GDM1 (cell line): ENCODE data around the gene E2F1.
"Not testable (repeated sequence)": the region's sequence is repeated elsewhere in the genome, so short reads cannot be mapped to it uniquely, and the experiment has no call there.

ENCODE experiments used
- DNase-seq: peaks from one replicate; lab custom pipeline; 2025; lab: John Stamatoyannopoulos, UW

Gene E2F1

GRCh38 chr20:33640287-33640686 is 45.9 kb downstream of the E2F1 start:
- no peak for DNase-seq

GRCh38 chr20:33636776-33637175 is 49.4 kb downstream of the E2F1 start:
- DNase-seq = no peak

GRCh38 chr20:33635341-33635740 is 50.8 kb downstream of the E2F1 start:
- no peak for DNase-seq

- not testable (repeated sequence) for DNase-seq
Measured at GRCh38 chr20:33631910-33632309, 54.3 kb downstream of the E2F1 start.

- DNase-seq = no peak
Measured at GRCh38 chr20:33630507-33630906, 55.7 kb downstream of the E2F1 start.

GRCh38 chr20:33629979-33630378 is 56.2 kb downstream of the E2F1 start:
- DNase-seq = no peak

GRCh38 chr20:33629533-33629932 is 56.7 kb downstream of the E2F1 start:
- DNase-seq = no peak

GRCh38 chr20:33627577-33628216 is 58.5 kb downstream of the E2F1 start:
- DNase-seq = no peak

GRCh38 chr20:33626190-33626589 is 60.0 kb downstream of the E2F1 start:
- no peak for DNase-seq
